ENCODE measurements around the gene ODAD4.

Gene ODAD4

GRCh38 chr17:41942626-41943373 lies 12.4 kb downstream of the ODAD4 start:
- no peak for DNase-seq (ENCODE audit: low read depth)

- no peak for DNase-seq (ENCODE audit: low read depth)
Observed at GRCh38 chr17:41943492-41943891, 13.1 kb downstream of the ODAD4 start.

GRCh38 chr17:41944943-41945342 lies 14.5 kb downstream of the ODAD4 start:
- no peak for DNase-seq (ENCODE audit: low read depth)

- DNase-seq (ENCODE audit: low read depth), result no peak
Observed at GRCh38 chr17:41948762-41949460, 18.5 kb downstream of the ODAD4 start.

GRCh38 chr17:41956522-41956921 lies 26.1 kb downstream of the ODAD4 start:
- no peak for DNase-seq (ENCODE audit: low read depth)

- no peak for DNase-seq (ENCODE audit: low read depth)
Observed at GRCh38 chr17:41957031-41957868, 26.8 kb downstream of the ODAD4 start.

- DNase-seq (ENCODE audit: low read depth), result no peak
Observed at GRCh38 chr17:41957869-41958439, 27.5 kb downstream of the ODAD4 start.

GRCh38 chr17:41959030-41959335 lies 28.6 kb downstream of the ODAD4 start:
- no peak for DNase-seq (ENCODE audit: low read depth)

GRCh38 chr17:41959336-41960095 lies 29.1 kb downstream of the ODAD4 start:
- DNase-seq (ENCODE audit: low read depth), result no peak

- no peak for DNase-seq (ENCODE audit: low read depth)
Observed at GRCh38 chr17:41962111-41962510, 31.7 kb downstream of the ODAD4 start.

GRCh38 chr17:41962768-41963434 lies 32.5 kb downstream of the ODAD4 start:
- no peak for DNase-seq (ENCODE audit: low read depth)

GRCh38 chr17:41965694-41966462 lies 35.5 kb downstream of the ODAD4 start:
- no peak for DNase-seq (ENCODE audit: low read depth)

GRCh38 chr17:41966463-41967140 lies 36.2 kb downstream of the ODAD4 start, which contains the start of gene CNP:
CNP (plus strand) TSS chr17:41966795; CDS start chr17:41966885, 90 bp downstream.
- peak; percentile 48 for DNase-seq (ENCODE audit: low read depth)

- no peak for DNase-seq (ENCODE audit: low read depth)
Observed at GRCh38 chr17:41967141-41967920, 36.9 kb downstream of the ODAD4 start.

GRCh38 chr17:41967921-41968578 lies 37.6 kb downstream of the ODAD4 start:
- DNase-seq (ENCODE audit: low read depth), result no peak

- DNase-seq (ENCODE audit: low read depth), result no peak
Observed at GRCh38 chr17:41968676-41969075, 38.3 kb downstream of the ODAD4 start.

GRCh38 chr17:41970901-41971331 lies 40.5 kb downstream of the ODAD4 start:
- DNase-seq (ENCODE audit: low read depth), result no peak
